ENCODE data around the gene COMP.

DNA sequence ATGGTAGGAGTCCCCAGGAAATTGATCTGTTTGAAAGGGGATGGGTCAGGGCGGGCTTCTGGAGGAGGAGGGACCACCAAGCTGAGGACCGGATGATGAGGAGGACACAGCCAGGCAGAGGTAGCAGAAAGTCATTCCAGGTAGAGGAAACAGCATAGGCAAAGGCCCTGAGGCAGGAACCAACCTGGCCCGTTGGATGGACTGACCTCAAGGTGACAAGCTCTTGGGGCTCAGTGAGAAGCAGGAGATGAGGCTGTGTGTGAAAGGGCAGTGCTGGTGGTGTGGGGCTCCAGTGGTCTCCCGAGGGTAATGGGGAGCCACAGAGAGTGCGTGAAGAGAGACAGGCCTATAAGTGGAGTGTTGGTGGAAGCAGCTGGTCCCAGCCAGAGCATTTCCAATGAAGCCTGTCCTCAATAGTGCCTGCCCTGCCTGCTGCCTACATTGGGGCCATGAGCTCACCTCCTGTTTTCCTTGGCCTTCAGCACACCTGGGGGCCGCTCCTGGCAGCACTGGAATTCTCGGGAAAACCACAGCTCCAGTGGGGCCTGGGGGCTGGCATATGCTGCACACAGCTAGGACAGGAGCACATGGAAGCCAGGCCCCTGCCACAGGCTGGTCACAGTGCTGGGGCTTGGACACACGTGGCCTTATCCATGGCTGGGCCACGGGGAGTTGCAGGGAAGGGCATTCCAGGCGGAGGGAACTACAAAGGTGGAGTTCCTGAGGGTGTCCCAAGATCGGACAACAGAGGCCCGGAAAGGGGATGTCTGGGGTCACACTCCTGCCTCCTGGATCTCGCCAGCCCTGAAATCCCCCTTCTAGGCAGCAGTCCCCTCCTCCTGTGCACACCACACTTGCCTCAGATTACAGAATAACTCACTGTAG lies 2.3 kb upstream of the COMP start:
- TF ChIP-seq CBX3 (IDR thresholded peaks at IDR 0.05; ENCODE audit: low read depth): no peak
- TF ChIP-seq, protein P1, sequence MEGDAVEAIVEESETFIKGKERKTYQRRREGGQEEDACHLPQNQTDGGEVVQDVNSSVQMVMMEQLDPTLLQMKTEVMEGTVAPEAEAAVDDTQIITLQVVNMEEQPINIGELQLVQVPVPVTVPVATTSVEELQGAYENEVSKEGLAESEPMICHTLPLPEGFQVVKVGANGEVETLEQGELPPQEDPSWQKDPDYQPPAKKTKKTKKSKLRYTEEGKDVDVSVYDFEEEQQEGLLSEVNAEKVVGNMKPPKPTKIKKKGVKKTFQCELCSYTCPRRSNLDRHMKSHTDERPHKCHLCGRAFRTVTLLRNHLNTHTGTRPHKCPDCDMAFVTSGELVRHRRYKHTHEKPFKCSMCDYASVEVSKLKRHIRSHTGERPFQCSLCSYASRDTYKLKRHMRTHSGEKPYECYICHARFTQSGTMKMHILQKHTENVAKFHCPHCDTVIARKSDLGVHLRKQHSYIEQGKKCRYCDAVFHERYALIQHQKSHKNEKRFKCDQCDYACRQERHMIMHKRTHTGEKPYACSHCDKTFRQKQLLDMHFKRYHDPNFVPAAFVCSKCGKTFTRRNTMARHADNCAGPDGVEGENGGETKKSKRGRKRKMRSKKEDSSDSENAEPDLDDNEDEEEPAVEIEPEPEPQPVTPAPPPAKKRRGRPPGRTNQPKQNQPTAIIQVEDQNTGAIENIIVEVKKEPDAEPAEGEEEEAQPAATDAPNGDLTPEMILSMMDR (IDR thresholded peaks at IDR 0.05 in 2 of 3, conservative IDR thresholded peaks at IDR 0.05 in 1 of 3; ENCODE audit: borderline replicate concordance in 1 of 3, insufficient read depth in 1 of 3, low read depth in 2 of 3, low read length in 2 of 3): no peak
- TF ChIP-seq EZH2 (IDR thresholded peaks at IDR 0.05): no peak
- TF ChIP-seq, protein P2, sequence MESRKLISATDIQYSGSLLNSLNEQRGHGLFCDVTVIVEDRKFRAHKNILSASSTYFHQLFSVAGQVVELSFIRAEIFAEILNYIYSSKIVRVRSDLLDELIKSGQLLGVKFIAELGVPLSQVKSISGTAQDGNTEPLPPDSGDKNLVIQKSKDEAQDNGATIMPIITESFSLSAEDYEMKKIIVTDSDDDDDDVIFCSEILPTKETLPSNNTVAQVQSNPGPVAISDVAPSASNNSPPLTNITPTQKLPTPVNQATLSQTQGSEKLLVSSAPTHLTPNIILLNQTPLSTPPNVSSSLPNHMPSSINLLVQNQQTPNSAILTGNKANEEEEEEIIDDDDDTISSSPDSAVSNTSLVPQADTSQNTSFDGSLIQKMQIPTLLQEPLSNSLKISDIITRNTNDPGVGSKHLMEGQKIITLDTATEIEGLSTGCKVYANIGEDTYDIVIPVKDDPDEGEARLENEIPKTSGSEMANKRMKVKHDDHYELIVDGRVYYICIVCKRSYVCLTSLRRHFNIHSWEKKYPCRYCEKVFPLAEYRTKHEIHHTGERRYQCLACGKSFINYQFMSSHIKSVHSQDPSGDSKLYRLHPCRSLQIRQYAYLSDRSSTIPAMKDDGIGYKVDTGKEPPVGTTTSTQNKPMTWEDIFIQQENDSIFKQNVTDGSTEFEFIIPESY (IDR thresholded peaks at IDR 0.05; ENCODE audit: extremely low read depth, insufficient replicate concordance, low read length): no peak
- no peak for TF ChIP-seq POLR2A (IDR thresholded peaks at IDR 0.05; ENCODE audit: borderline replicate concordance, extremely low read depth, insufficient read depth, insufficient read length)
- TF ChIP-seq, protein P3, sequence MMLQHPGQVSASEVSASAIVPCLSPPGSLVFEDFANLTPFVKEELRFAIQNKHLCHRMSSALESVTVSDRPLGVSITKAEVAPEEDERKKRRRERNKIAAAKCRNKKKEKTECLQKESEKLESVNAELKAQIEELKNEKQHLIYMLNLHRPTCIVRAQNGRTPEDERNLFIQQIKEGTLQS (IDR thresholded peaks at IDR 0.05): no peak
- TF ChIP-seq YY1 (IDR thresholded peaks at IDR 0.05; ENCODE audit: extremely low read depth, insufficient replicate concordance, low read depth, low read length): no peak

Measured in HCT116 (cell line).